ENCODE results near the gene NGB.

DNA sequence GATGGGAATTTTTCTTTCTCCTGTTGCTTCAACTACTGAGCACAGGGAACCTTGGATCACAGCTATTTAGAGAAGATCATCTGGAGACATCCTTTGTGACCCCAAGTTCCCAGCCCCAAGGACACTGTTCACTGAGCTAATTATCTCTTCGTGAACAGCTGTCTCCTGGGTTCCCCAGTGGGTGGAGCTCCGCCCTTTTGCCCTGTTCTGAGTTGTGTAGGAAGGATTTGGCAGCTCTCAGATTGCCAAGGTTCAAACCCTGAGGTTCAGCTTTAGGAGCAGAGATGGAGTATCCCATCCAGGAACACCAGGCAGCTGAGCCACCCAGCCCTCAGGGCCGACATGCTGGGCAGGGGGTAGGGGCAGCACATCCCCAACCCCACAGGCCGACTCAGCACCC lies 32.0 kb downstream of the NGB start:
- TF ChIP-seq, protein P1, sequence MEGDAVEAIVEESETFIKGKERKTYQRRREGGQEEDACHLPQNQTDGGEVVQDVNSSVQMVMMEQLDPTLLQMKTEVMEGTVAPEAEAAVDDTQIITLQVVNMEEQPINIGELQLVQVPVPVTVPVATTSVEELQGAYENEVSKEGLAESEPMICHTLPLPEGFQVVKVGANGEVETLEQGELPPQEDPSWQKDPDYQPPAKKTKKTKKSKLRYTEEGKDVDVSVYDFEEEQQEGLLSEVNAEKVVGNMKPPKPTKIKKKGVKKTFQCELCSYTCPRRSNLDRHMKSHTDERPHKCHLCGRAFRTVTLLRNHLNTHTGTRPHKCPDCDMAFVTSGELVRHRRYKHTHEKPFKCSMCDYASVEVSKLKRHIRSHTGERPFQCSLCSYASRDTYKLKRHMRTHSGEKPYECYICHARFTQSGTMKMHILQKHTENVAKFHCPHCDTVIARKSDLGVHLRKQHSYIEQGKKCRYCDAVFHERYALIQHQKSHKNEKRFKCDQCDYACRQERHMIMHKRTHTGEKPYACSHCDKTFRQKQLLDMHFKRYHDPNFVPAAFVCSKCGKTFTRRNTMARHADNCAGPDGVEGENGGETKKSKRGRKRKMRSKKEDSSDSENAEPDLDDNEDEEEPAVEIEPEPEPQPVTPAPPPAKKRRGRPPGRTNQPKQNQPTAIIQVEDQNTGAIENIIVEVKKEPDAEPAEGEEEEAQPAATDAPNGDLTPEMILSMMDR (IDR thresholded peaks at IDR 0.05; ENCODE audit: low read length): no peak
- no peak for TF ChIP-seq EZH2 (IDR thresholded peaks at IDR 0.05; ENCODE audit: borderline replicate concordance, low read length)
